Measurements from ENCODE around the gene PKDREJ. TPM values are rescaled to one million over a fixed set of nuclear protein-coding genes. Genes with fewer than 3 reads are reported as not detected.

PKDREJ gene
- polyA plus RNA-seq, 2 donors = 0.10 to 0.11 TPM

- peaks cover 0 to 5% of the 10 kb centered on the region in 2 donors for H3K4me1 ChIP-seq (ENCODE audit: control insufficient read depth in 2 of 2, insufficient read depth in 2 of 2, low read length in 1 of 2)
- no peak overlapping the region for H3K4me3 ChIP-seq (ENCODE audit: low read depth in 1 of 2, low read length in 2 of 2)
- H3K9me3 ChIP-seq (ENCODE audit: control insufficient read depth in 2 of 2, insufficient read depth in 1 of 2, low read depth in 1 of 2, low read length in 1 of 2) = peaks cover 0 to 3% of the 10 kb centered on the region in 2 donors
- WGBS, 2 donors = 94% methylated on average over 7 of the region's 7 CpGs
- H3K36me3 ChIP-seq (ENCODE audit: control insufficient read depth in 2 of 2, insufficient read depth in 2 of 2, low read length in 1 of 2) = peaks cover 0 to 12% of the 10 kb centered on the region in 2 donors
- H3K27me3 ChIP-seq (ENCODE audit: control insufficient read depth in 1 of 2, insufficient read depth in 2 of 2, low read length in 2 of 2) = no peaks in the 10 kb centered on the region
- H3K27ac ChIP-seq (ENCODE audit: low read depth in 2 of 2, low read length in 1 of 2) = no peak overlapping the region
Measured at GRCh38 chr22:46226577-46226976, 36.6 kb downstream of the PKDREJ start.

GRCh38 chr22:46225631-46226030 lies 37.5 kb downstream of the PKDREJ start:
- Histone ChIP-seq H3K4me3 (ENCODE audit: low read depth in 1 of 2, low read length in 2 of 2) (no peak overlapping the region), H3K27me3 (ENCODE audit: control insufficient read depth in 1 of 2, insufficient read depth in 2 of 2, low read length in 2 of 2) (no peaks in the 10 kb centered on the region), H3K4me1 (ENCODE audit: control insufficient read depth in 2 of 2, insufficient read depth in 2 of 2, low read length in 1 of 2) (peaks cover 0 to 5% of the 10 kb centered on the region in 2 donors), H3K9me3 (ENCODE audit: control insufficient read depth in 2 of 2, insufficient read depth in 1 of 2, low read depth in 1 of 2, low read length in 1 of 2) (peaks cover 0 to 3% of the 10 kb centered on the region in 2 donors), H3K27ac (ENCODE audit: low read depth in 2 of 2, low read length in 1 of 2) (no peak overlapping the region), H3K36me3 (ENCODE audit: control insufficient read depth in 2 of 2, insufficient read depth in 2 of 2, low read length in 1 of 2) (peaks cover 0 to 15% of the 10 kb centered on the region in 2 donors)
- WGBS, 2 donors = 87 to 94% methylated on average over 7 of the region's 7 CpGs

- H3K4me1 ChIP-seq (ENCODE audit: control insufficient read depth in 2 of 2, insufficient read depth in 2 of 2, low read length in 1 of 2) = peaks cover 0 to 5% of the 10 kb centered on the region in 2 donors
- H3K27me3 ChIP-seq (ENCODE audit: control insufficient read depth in 1 of 2, insufficient read depth in 2 of 2, low read length in 2 of 2) = no peaks in the 10 kb centered on the region
- 82 to 88% methylated on average over 10 of the region's 10 CpGs for WGBS, 2 donors
- H3K9me3 ChIP-seq (ENCODE audit: control insufficient read depth in 2 of 2, insufficient read depth in 1 of 2, low read depth in 1 of 2, low read length in 1 of 2) = peaks cover 0 to 3% of the 10 kb centered on the region in 2 donors
- H3K36me3 ChIP-seq (ENCODE audit: control insufficient read depth in 2 of 2, insufficient read depth in 2 of 2, low read length in 1 of 2) = peaks cover 0 to 15% of the 10 kb centered on the region in 2 donors
- no peak overlapping the region for H3K27ac ChIP-seq (ENCODE audit: low read depth in 2 of 2, low read length in 1 of 2)
- H3K4me3 ChIP-seq (ENCODE audit: low read depth in 1 of 2, low read length in 2 of 2) = no peak overlapping the region
Measured at GRCh38 chr22:46224898-46225290, 38.2 kb downstream of the PKDREJ start.

- peaks cover 0 to 5% of the 10 kb centered on the region in 2 donors for H3K4me1 ChIP-seq (ENCODE audit: control insufficient read depth in 2 of 2, insufficient read depth in 2 of 2, low read length in 1 of 2)
- no peak overlapping the region for H3K4me3 ChIP-seq (ENCODE audit: low read depth in 1 of 2, low read length in 2 of 2)
- peaks cover 0 to 22% of the 10 kb centered on the region in 2 donors for H3K36me3 ChIP-seq (ENCODE audit: control insufficient read depth in 2 of 2, insufficient read depth in 2 of 2, low read length in 1 of 2)
- WGBS, 2 donors = 88 to 91% methylated on average over 23 of the region's 23 CpGs
- H3K9me3 ChIP-seq (ENCODE audit: control insufficient read depth in 2 of 2, insufficient read depth in 1 of 2, low read depth in 1 of 2, low read length in 1 of 2) = peaks cover 0 to 3% of the 10 kb centered on the region in 2 donors
- no peak overlapping the region for H3K27ac ChIP-seq (ENCODE audit: low read depth in 2 of 2, low read length in 1 of 2)
- no peaks in the 10 kb centered on the region for H3K27me3 ChIP-seq (ENCODE audit: control insufficient read depth in 1 of 2, insufficient read depth in 2 of 2, low read length in 2 of 2)
Measured at GRCh38 chr22:46224044-46224897, 38.9 kb downstream of the PKDREJ start.

- Histone ChIP-seq H3K9me3 (ENCODE audit: control insufficient read depth in 2 of 2, insufficient read depth in 1 of 2, low read depth in 1 of 2, low read length in 1 of 2) (peaks cover 0 to 3% of the 10 kb centered on the region in 2 donors), H3K4me3 (ENCODE audit: low read depth in 1 of 2, low read length in 2 of 2) (no peak overlapping the region), H3K4me1 (ENCODE audit: control insufficient read depth in 2 of 2, insufficient read depth in 2 of 2, low read length in 1 of 2) (peaks cover 0 to 5% of the 10 kb centered on the region in 2 donors), H3K27ac (ENCODE audit: low read depth in 2 of 2, low read length in 1 of 2) (no peak overlapping the region), H3K36me3 (ENCODE audit: control insufficient read depth in 2 of 2, insufficient read depth in 2 of 2, low read length in 1 of 2) (peaks cover 0 to 30% of the 10 kb centered on the region in 2 donors), H3K27me3 (ENCODE audit: control insufficient read depth in 1 of 2, insufficient read depth in 2 of 2, low read length in 2 of 2) (no peaks in the 10 kb centered on the region)
- 88 to 91% methylated on average over 5 of the region's 5 CpGs for WGBS, 2 donors
Measured at GRCh38 chr22:46220921-46221320, 42.2 kb downstream of the PKDREJ start.

GRCh38 chr22:46219636-46220035 lies 43.5 kb downstream of the PKDREJ start:
- no peaks in the 10 kb centered on the region for H3K9me3 ChIP-seq (ENCODE audit: control insufficient read depth in 2 of 2, insufficient read depth in 1 of 2, low read depth in 1 of 2, low read length in 1 of 2)
- no peak overlapping the region for H3K27ac ChIP-seq (ENCODE audit: low read depth in 2 of 2, low read length in 1 of 2)
- H3K36me3 ChIP-seq (ENCODE audit: control insufficient read depth in 2 of 2, insufficient read depth in 2 of 2, low read length in 1 of 2) = peaks cover 0 to 22% of the 10 kb centered on the region in 2 donors
- H3K4me1 ChIP-seq (ENCODE audit: control insufficient read depth in 2 of 2, insufficient read depth in 2 of 2, low read length in 1 of 2) = no peaks in the 10 kb centered on the region
- no peaks in the 10 kb centered on the region for H3K27me3 ChIP-seq (ENCODE audit: control insufficient read depth in 1 of 2, insufficient read depth in 2 of 2, low read length in 2 of 2)
- H3K4me3 ChIP-seq (ENCODE audit: low read depth in 1 of 2, low read length in 2 of 2) = no peak overlapping the region
- WGBS, 2 donors = 69 to 72% methylated on average over 10 of the region's 10 CpGs

GRCh38 chr22:46214616-46215015 lies 48.5 kb downstream of the PKDREJ start:
- 98 to 99% methylated on average over 28 of the region's 28 CpGs for WGBS, 2 donors
- no peaks in the 10 kb centered on the region for H3K4me1 ChIP-seq (ENCODE audit: control insufficient read depth in 2 of 2, insufficient read depth in 2 of 2, low read length in 1 of 2)
- H3K4me3 ChIP-seq (ENCODE audit: low read depth in 1 of 2, low read length in 2 of 2) = no peak overlapping the region
- peaks cover 0 to 1% of the 10 kb centered on the region in 2 donors for H3K9me3 ChIP-seq (ENCODE audit: control insufficient read depth in 2 of 2, insufficient read depth in 1 of 2, low read depth in 1 of 2, low read length in 1 of 2)
- H3K27me3 ChIP-seq (ENCODE audit: control insufficient read depth in 1 of 2, insufficient read depth in 2 of 2, low read length in 2 of 2) = no peaks in the 10 kb centered on the region
- peaks cover 7 to 18% of the 10 kb centered on the region in 2 donors for H3K36me3 ChIP-seq (ENCODE audit: control insufficient read depth in 2 of 2, insufficient read depth in 2 of 2, low read length in 1 of 2)
- H3K27ac ChIP-seq (ENCODE audit: low read depth in 2 of 2, low read length in 1 of 2) = no peak overlapping the region

- H3K27ac ChIP-seq (ENCODE audit: low read depth in 2 of 2, low read length in 1 of 2) = no peak overlapping the region
- 97% methylated on average over 29 of the region's 29 CpGs for WGBS, 2 donors
- no peaks in the 10 kb centered on the region for H3K27me3 ChIP-seq (ENCODE audit: control insufficient read depth in 1 of 2, insufficient read depth in 2 of 2, low read length in 2 of 2)
- no peaks in the 10 kb centered on the region for H3K4me1 ChIP-seq (ENCODE audit: control insufficient read depth in 2 of 2, insufficient read depth in 2 of 2, low read length in 1 of 2)
- H3K9me3 ChIP-seq (ENCODE audit: control insufficient read depth in 2 of 2, insufficient read depth in 1 of 2, low read depth in 1 of 2, low read length in 1 of 2) = peaks cover 0 to 2% of the 10 kb centered on the region in 2 donors
- peaks cover 7 to 15% of the 10 kb centered on the region in 2 donors for H3K36me3 ChIP-seq (ENCODE audit: control insufficient read depth in 2 of 2, insufficient read depth in 2 of 2, low read length in 1 of 2)
- no peak overlapping the region for H3K4me3 ChIP-seq (ENCODE audit: low read depth in 1 of 2, low read length in 2 of 2)
Measured at GRCh38 chr22:46214149-46214548, 49.0 kb downstream of the PKDREJ start.

- 92 to 94% methylated on average over 4 of the region's 4 CpGs for WGBS, 2 donors
- Histone ChIP-seq H3K4me1 (ENCODE audit: control insufficient read depth in 2 of 2, insufficient read depth in 2 of 2, low read length in 1 of 2) (no peaks in the 10 kb centered on the region), H3K27ac (ENCODE audit: low read depth in 2 of 2, low read length in 1 of 2) (no peak overlapping the region), H3K27me3 (ENCODE audit: control insufficient read depth in 1 of 2, insufficient read depth in 2 of 2, low read length in 2 of 2) (no peaks in the 10 kb centered on the region), H3K9me3 (ENCODE audit: control insufficient read depth in 2 of 2, insufficient read depth in 1 of 2, low read depth in 1 of 2, low read length in 1 of 2) (peaks cover 0 to 2% of the 10 kb centered on the region in 2 donors), H3K36me3 (ENCODE audit: control insufficient read depth in 2 of 2, insufficient read depth in 2 of 2, low read length in 1 of 2) (peaks cover 7 to 15% of the 10 kb centered on the region in 2 donors), H3K4me3 (ENCODE audit: low read depth in 1 of 2, low read length in 2 of 2) (no peak overlapping the region)
Measured at GRCh38 chr22:46213052-46213451, 50.1 kb downstream of the PKDREJ start.

Data from esophagus (tissue), 2 donors.